ENCODE results near the gene CD3D. TPM values are rescaled to one million over a fixed set of nuclear protein-coding genes. Genes with fewer than 3 reads are reported as not detected.

The CD3D gene
- total RNA-seq, 4 donors from 2014 or later, result 0.44 to 5.8 (median 0.46) TPM; not detected in 1

DNA sequence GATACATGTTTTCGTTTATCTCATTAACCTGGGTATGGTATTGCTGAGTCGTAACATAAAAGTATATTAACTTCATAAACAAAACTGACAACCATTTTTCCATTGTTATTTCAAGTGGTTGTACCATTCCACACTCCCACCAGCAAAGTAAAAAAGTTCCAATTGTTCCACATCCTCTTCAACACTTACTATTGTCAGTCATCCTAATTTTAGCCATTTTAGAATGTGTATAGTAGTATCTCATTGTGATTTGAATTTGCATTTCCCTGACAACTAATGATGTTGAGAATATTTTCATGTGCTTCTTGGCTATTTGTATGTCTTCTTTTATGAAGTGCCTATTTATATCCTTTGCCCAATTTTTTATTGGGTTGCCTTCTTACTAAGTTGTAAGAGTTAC, 48.5 kb downstream of the CD3D start:
- WGBS, 2 donors, result 91 to 94% methylated on average over 2 of the region's 2 CpGs
- intact Hi-C loops (cut with DNase I; ENCODE audit: low total_unique reads), result loop anchor here (10.0 kb wide), 1 partner anchor 99 kb away; no protein-coding TSS in a partner anchor
- no peak overlapping the region for H3K4me3 ChIP-seq (ENCODE audit: low read depth, poor library complexity, severe bottlenecking)
- DNase-seq (ENCODE audit: low spot score in 2 of 2), result no peak
- TF ChIP-seq, protein P1, sequence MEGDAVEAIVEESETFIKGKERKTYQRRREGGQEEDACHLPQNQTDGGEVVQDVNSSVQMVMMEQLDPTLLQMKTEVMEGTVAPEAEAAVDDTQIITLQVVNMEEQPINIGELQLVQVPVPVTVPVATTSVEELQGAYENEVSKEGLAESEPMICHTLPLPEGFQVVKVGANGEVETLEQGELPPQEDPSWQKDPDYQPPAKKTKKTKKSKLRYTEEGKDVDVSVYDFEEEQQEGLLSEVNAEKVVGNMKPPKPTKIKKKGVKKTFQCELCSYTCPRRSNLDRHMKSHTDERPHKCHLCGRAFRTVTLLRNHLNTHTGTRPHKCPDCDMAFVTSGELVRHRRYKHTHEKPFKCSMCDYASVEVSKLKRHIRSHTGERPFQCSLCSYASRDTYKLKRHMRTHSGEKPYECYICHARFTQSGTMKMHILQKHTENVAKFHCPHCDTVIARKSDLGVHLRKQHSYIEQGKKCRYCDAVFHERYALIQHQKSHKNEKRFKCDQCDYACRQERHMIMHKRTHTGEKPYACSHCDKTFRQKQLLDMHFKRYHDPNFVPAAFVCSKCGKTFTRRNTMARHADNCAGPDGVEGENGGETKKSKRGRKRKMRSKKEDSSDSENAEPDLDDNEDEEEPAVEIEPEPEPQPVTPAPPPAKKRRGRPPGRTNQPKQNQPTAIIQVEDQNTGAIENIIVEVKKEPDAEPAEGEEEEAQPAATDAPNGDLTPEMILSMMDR (IDR thresholded peaks at IDR 0.05), result no peak
- no peak for TF ChIP-seq POLR2A (IDR thresholded peaks at IDR 0.05)

DNA sequence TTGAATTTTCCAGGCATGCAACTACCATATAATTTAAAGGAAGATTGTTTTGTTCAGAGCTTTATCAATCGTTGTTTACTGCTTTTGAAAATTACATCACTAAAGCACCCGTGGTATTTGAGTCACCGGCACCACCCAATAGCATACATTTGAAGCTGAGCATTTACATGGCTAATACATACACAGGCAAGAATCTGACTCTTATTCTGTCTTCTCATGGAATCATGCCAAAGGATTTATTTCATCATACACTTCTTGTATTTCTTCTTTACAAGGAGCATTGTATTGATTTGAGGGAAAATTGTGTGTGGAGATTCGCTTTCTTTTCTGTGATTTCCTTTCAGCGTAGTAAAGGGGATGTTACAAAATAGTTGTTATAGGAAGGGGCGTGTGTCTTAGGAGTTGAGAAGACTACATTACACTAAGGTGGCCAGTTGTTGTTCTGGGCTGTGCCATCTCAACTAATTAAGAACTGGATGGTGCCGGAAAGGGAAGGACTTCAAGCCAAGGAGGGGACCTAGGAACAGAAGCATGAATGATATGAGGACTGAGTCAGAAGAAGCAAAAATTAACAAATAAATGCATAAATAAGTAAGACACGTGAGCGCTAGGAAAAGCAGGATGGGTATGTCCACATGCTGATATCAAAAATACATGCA, 50.9 kb downstream of the CD3D start:
- 49 to 55% methylated on average over 9 of the region's 9 CpGs for WGBS, 2 donors

DNA sequence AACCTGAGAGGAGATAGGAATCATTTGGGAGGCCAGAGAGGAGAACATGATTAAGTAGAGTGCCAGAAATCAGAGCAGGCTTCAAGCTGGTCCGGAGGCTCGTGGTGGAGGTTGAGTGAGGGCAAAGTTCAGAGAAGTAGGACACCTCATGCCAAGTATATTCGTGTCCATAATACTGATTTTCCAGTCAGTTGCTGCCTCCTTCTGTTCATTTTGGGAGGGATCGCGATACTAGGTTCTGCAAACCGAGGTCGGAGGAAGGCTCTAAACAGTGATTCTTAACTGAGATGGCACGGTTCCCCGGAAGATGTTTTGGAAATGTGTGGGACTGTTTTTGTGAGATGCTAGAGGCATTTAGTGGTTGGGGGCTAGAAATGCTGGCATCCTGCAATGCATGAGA, 51.6 kb downstream of the CD3D start:
- 23 to 24% methylated on average over 9 of the region's 9 CpGs for WGBS, 2 donors
- TF ChIP-seq, protein P1 (IDR thresholded peaks at IDR 0.05), result no peak
- no peak for TF ChIP-seq POLR2A (IDR thresholded peaks at IDR 0.05)
- peak in 1 of 2 donors; percentile 46 for DNase-seq (ENCODE audit: low spot score in 2 of 2)
- intact Hi-C loops (cut with DNase I; ENCODE audit: low total_unique reads), result loop anchor here (10.0 kb wide), 1 partner anchor 96 kb away; no protein-coding TSS in a partner anchor
- no peak overlapping the region for H3K4me3 ChIP-seq (ENCODE audit: low read depth, poor library complexity, severe bottlenecking)

More for the DNA sequence above, 50.9 kb downstream of the CD3D start:
- no peak for TF ChIP-seq POLR2A (IDR thresholded peaks at IDR 0.05)
- TF ChIP-seq, protein P1 (IDR thresholded peaks at IDR 0.05), result no peak
- intact Hi-C loops (cut with DNase I; ENCODE audit: low total_unique reads), result loop anchor here (10.0 kb wide), 1 partner anchor 97 kb away; no protein-coding TSS in a partner anchor
- no peak overlapping the region for H3K4me3 ChIP-seq (ENCODE audit: low read depth, poor library complexity, severe bottlenecking)
- DNase-seq (ENCODE audit: low spot score in 2 of 2), result no peak

DNA sequence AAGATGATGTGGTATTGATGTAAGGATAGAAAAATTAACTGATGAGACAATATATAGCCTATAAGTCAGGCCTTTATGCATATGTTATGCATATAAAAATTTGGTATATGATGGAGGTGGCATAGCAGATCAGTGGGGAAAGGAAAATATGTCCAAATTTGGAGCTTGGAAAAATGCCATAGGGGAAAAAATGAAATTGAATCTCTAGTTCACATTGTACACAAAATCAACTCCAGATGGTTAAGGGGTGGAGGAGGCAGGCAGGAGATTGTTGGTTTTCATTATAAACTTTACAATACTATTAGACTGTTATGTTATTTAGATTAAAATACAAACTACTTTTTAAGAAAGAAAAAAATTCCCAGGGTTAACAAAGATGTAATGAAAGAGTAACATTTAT, 53.1 kb downstream of the CD3D start:
- no peak for DNase-seq (ENCODE audit: low spot score in 2 of 2)
- TF ChIP-seq, protein P1 (IDR thresholded peaks at IDR 0.05), result no peak
- TF ChIP-seq POLR2A (IDR thresholded peaks at IDR 0.05), result no peak
- no peak overlapping the region for H3K4me3 ChIP-seq (ENCODE audit: low read depth, poor library complexity, severe bottlenecking)
- intact Hi-C loops (cut with DNase I; ENCODE audit: low total_unique reads), result no loop called here

Other genes starting within 250 kb of the CD3D start
- gene SCN4B, start 189.9 kb downstream of the CD3D start, total RNA-seq, result 1 to 10 TPM in 3 of 4 donors, under 1 TPM in 1; 0.25 to 4.0 (median 1.9) TPM
- gene SCN2B, start 166.1 kb downstream of the CD3D start, total RNA-seq, result under 1 TPM in 1 of 4 donors, not detected in 3; 0.06 TPM
- 1 to 10 TPM in 1 of 4 donors, under 1 TPM in 3; 0.42 to 3.0 (median 0.61) TPM for gene JAML, start 117.7 kb downstream of the CD3D start, total RNA-seq
- gene MPZL3, start 90.3 kb downstream of the CD3D start, total RNA-seq, result 100 to 1,000 TPM in 1 of 4 donors, 10 to 100 TPM in 3; 55.9 to 120 (median 91.2) TPM
- gene MPZL2, start 78.4 kb downstream of the CD3D start, total RNA-seq, result 10 to 100 TPM; 46.0 to 59.9 (median 53.5) TPM
- gene CD3E, start 38.0 kb downstream of the CD3D start, total RNA-seq, result under 1 TPM in 3 of 4 donors, not detected in 1; 0.36 to 0.52 (median 0.46) TPM
- gene CD3G, start 1.6 kb upstream of the CD3D start, total RNA-seq, result under 1 TPM; 0.12 to 0.59 (median 0.37) TPM
- 10 to 100 TPM; 40.3 to 46.1 (median 44.4) TPM for gene UBE4A, start 16.9 kb upstream of the CD3D start, total RNA-seq
- 10 to 100 TPM; 26.7 to 83.6 (median 44.8) TPM for gene ATP5MG, start 58.9 kb upstream of the CD3D start, total RNA-seq
- 10 to 100 TPM; 57.8 to 94.6 (median 63.6) TPM for gene KMT2A, start 93.8 kb upstream of the CD3D start, total RNA-seq
- under 1 TPM in 2 of 4 donors, not detected in 2; 0.27 to 0.42 TPM for gene TTC36, start 184.8 kb upstream of the CD3D start, total RNA-seq
- gene TMEM25, start 188.5 kb upstream of the CD3D start, total RNA-seq, result 10 to 100 TPM; 18.8 to 22.8 (median 21.0) TPM
- gene IFT46, start 223.2 kb upstream of the CD3D start, total RNA-seq, result 10 to 100 TPM; 14.7 to 20.1 (median 16.1) TPM
- gene ARCN1, start 229.7 kb upstream of the CD3D start, total RNA-seq, result 10 to 100 TPM; 61.4 to 81.2 (median 70.7) TPM

All from lower leg skin (tissue), 4 donors.